HCT116 (cell line): ENCODE data around the gene GLYATL3. TPM values are rescaled to one million over a fixed set of nuclear protein-coding genes. Genes with fewer than 3 reads are reported as not detected.

Source experiments
- ATAC-seq: fragments of 200-7000 bp; cut with Tn5 transposase; 2 replicates; pipeline ENCODE4 v1.9.1; 2020; ENCODE audit warnings: mild to moderate bottlenecking, moderate library complexity
- BruUV-seq: library from RNA; stranded (reverse); fragments of 400-500 nt; replicated peaks from 2 replicates; lab custom pipeline; 2021; lab: Mats Ljungman, UMichigan
- CTCF ChIA-PET: fragments of 300-600 bp; sonication (Branson Sonifier 250); formaldehyde crosslinking; loops from one replicate; lab custom pipeline; 2021; ENCODE audit warnings: antibody characterized with exemption; lab: Charles Lee
- POLR2A ChIA-PET: fragments of 300-600, 350-600 bp; sonication (Branson Sonifier 250); formaldehyde crosslinking; loops from one replicate; lab custom pipeline; 2021; ENCODE audit warnings: antibody characterized with exemption; lab: Charles Lee
- RAD21 ChIA-PET, 2 experiments: fragments of 300-600 bp; sonication (Branson Sonifier 250); formaldehyde crosslinking; loops; one replicate each; lab custom pipeline; 2023; ENCODE audit warnings: low total read pairs in 2 of 2; ENCODE audit not compliant: uncharacterized antibody in 2 of 2, unreplicated experiment in 2 of 2, low non-redundant PET in 1 of 2; lab: Charles Lee
- DNase-seq: peaks from one replicate; pipeline ENCODE4 v3.0.0-alpha.2; 2010; ENCODE audit warnings: low read depth, low spot score
- H2AFZ ChIP-seq: fragments of 200-600 bp; shearing (Covaris generic), sonication (generic); 2 replicates; pipeline ENCODE4 v1.6.1; 2017; ENCODE audit warnings: low read depth, mixed run types, mixed read lengths, antibody characterized with exemption, low read length; ENCODE audit not compliant: poor library complexity, severe bottlenecking
- H3K27ac ChIP-seq: 2 replicates; pipeline ENCODE4 v1.5.1; 2012; ENCODE audit warnings: low read depth, low read length
- H3K27me3 ChIP-seq: fragments of 200-600 bp; sonication (generic); 2 replicates; pipeline ENCODE4 v1.6.1; 2016; ENCODE audit warnings: mixed run types, low read length, mixed read lengths; ENCODE audit not compliant: insufficient read depth
- H3K36me3 ChIP-seq, 2 experiments: fragments of 200-500 bp in 1 of 2; fragments of 200-600 bp in 1 of 2; sonication (Bioruptor generic) in 1 of 2; sonication (generic) in 1 of 2; 2 replicates each; pipeline versions ENCODE4 v1.5.1 to v1.6.1; 2014 to 2016; ENCODE audit warnings: low read length in 2 of 2, inconsistent platforms in 1 of 2, mixed read lengths in 1 of 2, mixed run types in 1 of 2; ENCODE audit not compliant: insufficient read depth in 2 of 2, control insufficient read depth in 1 of 2
- H3K4me1 ChIP-seq, 2 experiments: fragments of 200-600 bp in 1 of 2; sonication (generic) in 1 of 2; 2 replicates each; pipeline versions ENCODE4 v1.5.1 to v1.6.1; 2012 to 2017; ENCODE audit warnings: low read length in 2 of 2, inconsistent platforms in 1 of 2, mild to moderate bottlenecking in 1 of 2, mixed read lengths in 1 of 2, mixed run types in 1 of 2, moderate library complexity in 1 of 2; ENCODE audit not compliant: insufficient read depth in 2 of 2, control insufficient read depth in 1 of 2
- H3K4me2 ChIP-seq: fragments of 200-600 bp; sonication (generic); 2 replicates; pipeline ENCODE4 v1.6.1; 2017; ENCODE audit warnings: mixed run types, low read length, mixed read lengths
- H3K4me3 ChIP-seq, 2 experiments: fragments of 200-600 bp in 1 of 2; sonication (generic) in 1 of 2; replicated peaks in 1 of 2; 2 replicates each; pipeline ENCODE4 v1.5.1; 2011 to 2016; ENCODE audit warnings: low read length in 2 of 2, control low read depth in 1 of 2, low read depth in 1 of 2, mild to moderate bottlenecking in 1 of 2, mixed read lengths in 1 of 2, mixed run types in 1 of 2
- H3K79me2 ChIP-seq: fragments of 200-600 bp; sonication (generic); 2 replicates; pipeline ENCODE4 v1.6.1; 2017; ENCODE audit warnings: mild to moderate bottlenecking, mixed run types, low read length, moderate library complexity, mixed read lengths; ENCODE audit not compliant: insufficient read depth
- H3K9ac ChIP-seq: fragments of 200-600 bp; sonication (generic); 2 replicates; pipeline ENCODE4 v1.6.1; 2016; ENCODE audit warnings: low read length, mixed read lengths
- H3K9me2 ChIP-seq: fragments of 200-600 bp; sonication (generic), shearing (Covaris generic); 2 replicates; pipeline ENCODE4 v1.6.1; 2017; ENCODE audit warnings: mixed run types, mild to moderate bottlenecking, moderate library complexity; ENCODE audit not compliant: insufficient read depth
- H3K9me3 ChIP-seq, 2 experiments: fragments of 200-500 bp in 1 of 2; fragments of 200-600 bp in 1 of 2; sonication (Bioruptor generic) in 1 of 2; sonication (generic) in 1 of 2; 2 replicates each; pipeline ENCODE4 v1.6.1; 2014 to 2017; ENCODE audit warnings: low read length in 2 of 2, mixed read lengths in 2 of 2, inconsistent platforms in 1 of 2, low read depth in 1 of 2, mild to moderate bottlenecking in 1 of 2, mixed run types in 1 of 2, moderate library complexity in 1 of 2; ENCODE audit not compliant: control insufficient read depth in 1 of 2, insufficient read depth in 1 of 2
- H4K20me1 ChIP-seq: fragments of 200-600 bp; sonication (generic), shearing (Covaris generic); 2 replicates; pipeline ENCODE4 v1.6.1; 2017; ENCODE audit warnings: mixed run types, mild to moderate bottlenecking, moderate library complexity; ENCODE audit not compliant: insufficient read depth
- CEBPB ChIP-seq: IDR thresholded peaks from 2 replicates; pipeline ENCODE4 v1.6.1; 2012; ENCODE audit warnings: low read depth
- EGR1 ChIP-seq: IDR thresholded peaks from 2 replicates; pipeline ENCODE4 v1.6.1; 2012; ENCODE audit warnings: low read depth
- EZH2phosphoT487 ChIP-seq: fragments of 200-600 bp; IDR thresholded peaks from 2 replicates; pipeline ENCODE4 v1.6.1; 2018; ENCODE audit warnings: antibody characterized with exemption, borderline replicate concordance
- FOSL1 ChIP-seq: IDR thresholded peaks from 2 replicates; pipeline ENCODE4 v1.6.1; 2012; ENCODE audit warnings: low read depth
- JUND ChIP-seq: IDR thresholded peaks from 2 replicates; pipeline ENCODE4 v1.6.1; 2012
- MAX ChIP-seq: IDR thresholded peaks from 2 replicates; pipeline ENCODE4 v1.6.1; 2012
- POLR2A ChIP-seq: IDR thresholded peaks from 2 replicates; pipeline ENCODE4 v1.7.0; 2011; ENCODE audit warnings: borderline replicate concordance; ENCODE audit not compliant: insufficient read depth, insufficient read length; ENCODE audit errors: extremely low read depth
- RAD21 ChIP-seq: IDR thresholded peaks from 2 replicates; pipeline ENCODE4 v1.6.1; 2012; ENCODE audit warnings: low read depth, mild to moderate bottlenecking
- REST ChIP-seq: IDR thresholded peaks from 2 replicates; pipeline ENCODE4 v1.6.1; 2012; ENCODE audit warnings: low read depth
- ZBTB33 ChIP-seq: IDR thresholded peaks from 2 replicates; pipeline ENCODE4 v1.6.1; 2011; ENCODE audit warnings: mild to moderate bottlenecking, low read length, moderate library complexity; ENCODE audit not compliant: insufficient replicate concordance; ENCODE audit errors: extremely low read depth
- ZFX ChIP-seq: fragments of 450-650 bp; IDR thresholded peaks from 2 replicates; pipeline ENCODE4 v1.6.1; 2017
- ZNF274 ChIP-seq: fragments of 200-500 bp; sonication (Bioruptor generic); IDR thresholded peaks from 2 replicates; pipeline ENCODE4 v1.6.1; 2014; ENCODE audit warnings: mild to moderate bottlenecking, low read depth, low read length, inconsistent platforms
- intact Hi-C: fragments of 100-400 bp; cut with micrococcal nuclease; formaldehyde crosslinking; loops from 2 replicates; pipeline ENCODE4 v1.10.0; 2022
- total RNA-seq: library from RNA; stranded (reverse); gene quantifications from one replicate; pipeline ENCODE4 v1.2.1, GENCODE V29; 2021; ENCODE audit not compliant: unreplicated experiment

The GLYATL3 gene
- total RNA-seq, 1 experiment from 2014 or later = not detected

GRCh38 chr6:49528571-49528970 lies 28.8 kb downstream of the GLYATL3 start:
- Histone ChIP-seq H3K4me3 (no peak overlapping the region), H3K27me3 (no peaks in the 10 kb centered on the region), H3K79me2 (no peaks in the 10 kb centered on the region), H3K36me3 (no peaks in the 10 kb centered on the region), H3K27ac (no peak overlapping the region), H3K9ac (no peak overlapping the region), H3K9me3 (no peaks in the 10 kb centered on the region), H3K4me2 (no peak overlapping the region), H3K9me2 (no peaks in the 10 kb centered on the region), H2AFZ (no peak overlapping the region), H4K20me1 (no peaks in the 10 kb centered on the region), H3K4me1 (peaks cover 0 to 6% of the 10 kb centered on the region in 2 experiments; a peak in 2 of 4 replicates)
- DNase-seq = no peak
- CTCF ChIA-PET = no interaction called here
- POLR2A ChIA-PET = no interaction called here
- no TSS peak for BruUV-seq
- TF ChIP-seq ZFX (no peak), EGR1 (no peak), EZH2phosphoT487 (no peak), RAD21 (no peak), REST (no peak), CEBPB (no peak), ZNF274 (no peak), JUND (no peak), FOSL1 (no peak), MAX (no peak), POLR2A (no peak), ZBTB33 (no peak)
- RAD21 ChIA-PET = no interaction called here
- intact Hi-C loops = no loop called here
- no peak for ATAC-seq
